GM23338 (cell line): ENCODE data around the gene ANKRD44. TPM values are rescaled to one million over a fixed set of nuclear protein-coding genes. Genes with fewer than 3 reads are reported as not detected.

Experiments
- ATAC-seq: fragments of 200-7000 bp; cut with Tn5 transposase; 3 replicates; pipeline ENCODE4 v1.9.1; 2020
- DNase-seq: peaks from one replicate; pipeline ENCODE4 v3.0.0-alpha.2; 2015; ENCODE audit warnings: low spot score
- H2AFZ ChIP-seq: fragments of 200-600 bp; sonication (generic); 2 replicates; pipeline ENCODE4 v1.8.0; 2016; ENCODE audit warnings: antibody characterized with exemption, mild to moderate bottlenecking, moderate library complexity
- H3F3A ChIP-seq: fragments of 200-600 bp; sonication (generic); replicated peaks from 2 replicates; pipeline ENCODE4 v1.8.0; 2017; ENCODE audit warnings: antibody characterized with exemption, mixed run types, low read depth
- H3K27ac ChIP-seq: fragments of 200-600 bp; sonication (generic); 2 replicates; pipeline ENCODE4 v1.6.1; 2016; ENCODE audit warnings: low read depth
- H3K27me3 ChIP-seq: fragments of 200-600 bp; sonication (generic); 2 replicates; pipeline ENCODE4 v1.8.0; 2016; ENCODE audit warnings: mild to moderate bottlenecking, mixed run types, moderate library complexity; ENCODE audit not compliant: insufficient read depth
- H3K36me3 ChIP-seq: fragments of 200-600 bp; sonication (generic); 2 replicates; pipeline ENCODE4 v1.8.0; 2016; ENCODE audit warnings: mild to moderate bottlenecking; ENCODE audit not compliant: insufficient read depth
- H3K4me1 ChIP-seq: fragments of 200-600 bp; sonication (generic); 2 replicates; pipeline ENCODE4 v1.8.0; 2016; ENCODE audit warnings: mild to moderate bottlenecking, moderate library complexity; ENCODE audit not compliant: insufficient read depth
- H3K4me2 ChIP-seq: fragments of 200-600 bp; sonication (generic); 2 replicates; pipeline ENCODE4 v1.7.1; 2017; ENCODE audit warnings: mixed run types
- H3K4me3 ChIP-seq: fragments of 200-600 bp; sonication (generic); 2 replicates; pipeline ENCODE4 v1.6.1; 2016; ENCODE audit warnings: mixed run types
- H3K79me2 ChIP-seq: fragments of 200-600 bp; sonication (generic); replicated peaks from 2 replicates; pipeline ENCODE4 v1.8.0; 2017; ENCODE audit warnings: mild to moderate bottlenecking; ENCODE audit not compliant: insufficient read depth
- H3K9me2 ChIP-seq: fragments of 200-600 bp; sonication (generic); 2 replicates; pipeline ENCODE4 v1.8.0; 2017; ENCODE audit not compliant: insufficient read depth
- H4K20me1 ChIP-seq: fragments of 200-600 bp; sonication (generic); replicated peaks from 2 replicates; pipeline ENCODE4 v1.8.0; 2017; ENCODE audit warnings: mild to moderate bottlenecking; ENCODE audit not compliant: insufficient read depth
- H3K27ac Mint-ChIP-seq: 2 replicates; pipeline ENCODE4 v1.8.0; 2020; ENCODE audit warnings: inconsistent platforms, mild to moderate bottlenecking, moderate library complexity, mixed read lengths
- H3K27me3 Mint-ChIP-seq: 3 replicates; pipeline ENCODE4 v1.8.0; 2022; ENCODE audit warnings: low read depth, mild to moderate bottlenecking, moderate library complexity, mixed read lengths, inconsistent platforms; ENCODE audit not compliant: insufficient read depth, poor library complexity
- H3K36me3 Mint-ChIP-seq: 3 replicates; pipeline ENCODE4 v1.8.0; 2021; ENCODE audit warnings: low read depth, mild to moderate bottlenecking, inconsistent platforms, moderate library complexity, mixed read lengths
- H3K4me1 Mint-ChIP-seq: 3 replicates; pipeline ENCODE4 v1.8.0; 2020; ENCODE audit warnings: mild to moderate bottlenecking, inconsistent platforms, mixed read lengths
- H3K4me3 Mint-ChIP-seq: 3 replicates; pipeline ENCODE4 v1.8.0; 2021; ENCODE audit warnings: moderate library complexity, mild to moderate bottlenecking, inconsistent platforms, mixed read lengths
- H3K9me3 Mint-ChIP-seq: 3 replicates; pipeline ENCODE4 v1.8.0; 2020; ENCODE audit warnings: moderate library complexity, mild to moderate bottlenecking, inconsistent platforms, mixed read lengths
- CREB1 ChIP-seq: fragments of 250-450 bp; sonication (Bioruptor Pico); IDR thresholded peaks from 2 replicates; pipeline ENCODE4 v1.5.0; 2020; ENCODE audit warnings: low read depth, mild to moderate bottlenecking, moderate library complexity
- CTCF ChIP-seq, 2 experiments: fragments of 200-600 bp in 1 of 2; sonication (generic) in 1 of 2; conservative IDR thresholded peaks; 2 replicates each; pipeline versions ENCODE4 v1.5.1 to v1.6.1; 2016 to 2017; ENCODE audit warnings: antibody characterized with exemption in 2 of 2, low read depth in 2 of 2, mild to moderate bottlenecking in 2 of 2, moderate library complexity in 1 of 2
- ETS1 ChIP-seq: IDR thresholded peaks from 2 replicates; pipeline ENCODE4 v1.6.1; 2016; ENCODE audit warnings: antibody characterized with exemption
- EZH2 ChIP-seq: fragments of 200-600 bp; sonication (generic); IDR thresholded peaks from one replicate; pipeline ENCODE4 v1.8.0; 2017; ENCODE audit warnings: antibody characterized with exemption, mild to moderate bottlenecking, low read depth; ENCODE audit not compliant: unreplicated experiment
- EZH2phosphoT487 ChIP-seq: fragments of 200-600 bp; sonication (generic); IDR thresholded peaks from one replicate; pipeline ENCODE4 v1.8.1; 2018; ENCODE audit warnings: antibody characterized with exemption; ENCODE audit not compliant: unreplicated experiment
- JUNB ChIP-seq: IDR thresholded peaks from one replicate; pipeline ENCODE4 v1.6.1; 2016; ENCODE audit warnings: antibody characterized with exemption; ENCODE audit not compliant: unreplicated experiment
- NANOG ChIP-seq: IDR thresholded peaks from 2 replicates; pipeline ENCODE4 v1.6.1; 2016; ENCODE audit warnings: antibody characterized with exemption, borderline replicate concordance
- POLR2AphosphoS5 ChIP-seq: IDR thresholded peaks from 2 replicates; pipeline ENCODE4 v1.6.1; 2016; ENCODE audit warnings: antibody characterized with exemption, low read depth
- REST ChIP-seq: IDR thresholded peaks from one replicate; pipeline ENCODE4 v1.6.1; 2018; ENCODE audit warnings: antibody characterized with exemption; ENCODE audit not compliant: unreplicated experiment
- STAT1 ChIP-seq: IDR thresholded peaks from one replicate; pipeline ENCODE4 v1.6.1; 2016; ENCODE audit warnings: antibody characterized with exemption; ENCODE audit not compliant: unreplicated experiment
- ZNF114 ChIP-seq: fragments of 250-450 bp; sonication (Bioruptor Pico); IDR thresholded peaks from 2 replicates; pipeline ENCODE4 v1.5.0; 2020; ENCODE audit warnings: mild to moderate bottlenecking, moderate library complexity
- ZNF331 ChIP-seq: fragments of 250-450 bp; sonication (Bioruptor Pico); IDR thresholded peaks from 2 replicates; pipeline ENCODE4 v1.5.0; 2020; ENCODE audit warnings: low read depth, mild to moderate bottlenecking, moderate library complexity
- ZNF462 ChIP-seq: fragments of 250-450 bp; sonication (Bioruptor Pico); IDR thresholded peaks from 2 replicates; pipeline ENCODE4 v1.5.0; 2020; ENCODE audit warnings: mild to moderate bottlenecking, moderate library complexity
- polyA plus RNA-seq: library from polyadenylated mRNA; unstranded; fragments of >200 nt; fragmentation: Nextera tagmentation; extraction: Ambion mirVana; gene quantifications from 2 replicates; pipeline ENCODE4 v1.2.1, GENCODE V29; 2016
- total RNA-seq: library from RNA; depleted of rRNA; stranded (reverse); fragments of >200 nt; shearing (Covaris generic); gene quantifications from 2 replicates; pipeline ENCODE4 v1.2.3, GENCODE V29; 2014

Gene ANKRD44
- total and polyA plus RNA-seq, 2 experiments from 2014 or later: 0.44 to 0.56 TPM

GRCh38 chr2:197200051-197200761 lies 110.4 kb downstream of the ANKRD44 start:
- H3K4me1 Mint-ChIP-seq: peaks cover 3% of the 10 kb centered on the region; the same call in 2 of the 3 replicates

More at GRCh38 chr2:197200051-197200761, 110.4 kb downstream of the ANKRD44 start:
- H3K27ac Mint-ChIP-seq: no peak overlapping the region
- H3K4me3 Mint-ChIP-seq: no peak overlapping the region
- no peaks in the 10 kb centered on the region for H3K27me3 ChIP-seq
- DNase-seq (no peak), ATAC-seq (no peak)
- no peaks in the 10 kb centered on the region for H3K79me2 ChIP-seq
- H3K9me3 Mint-ChIP-seq: no peaks in the 10 kb centered on the region
- H3K27me3 Mint-ChIP-seq: peaks cover 2% of the 10 kb centered on the region
- no peaks in the 10 kb centered on the region for H3K36me3 Mint-ChIP-seq
- no peaks in the 10 kb centered on the region for H3F3A ChIP-seq
- H3K4me2 ChIP-seq: no peak overlapping the region
- H3K4me1 ChIP-seq: no peaks in the 10 kb centered on the region
- no peaks in the 10 kb centered on the region for H4K20me1 ChIP-seq
- no peak overlapping the region; the same call in 1 of the 2 replicates for H2AFZ ChIP-seq
- H3K36me3 ChIP-seq: no peaks in the 10 kb centered on the region
- H3K4me3 ChIP-seq: no peak overlapping the region
- no peaks in the 10 kb centered on the region for H3K9me2 ChIP-seq
- H3K27ac ChIP-seq: no peak overlapping the region
- no peak for TF ChIP-seq ZNF331 (CRISPR knock-in tag)
- no peak for TF ChIP-seq CREB1 (CRISPR knock-in tag)
- no peak for TF ChIP-seq JUNB
- TF ChIP-seq EZH2: no peak
- no peak for TF ChIP-seq ZNF462 (CRISPR knock-in tag)
- no peak for TF ChIP-seq CTCF (conservative IDR thresholded peaks at IDR 0.05; ENCODE audit: low read depth in 2 of 2)
- TF ChIP-seq STAT1: no peak
- no peak for TF ChIP-seq NANOG
- TF ChIP-seq REST: no peak
- no peak for TF ChIP-seq EZH2phosphoT487
- no peak for TF ChIP-seq ETS1
- no peak for TF ChIP-seq ZNF114 (CRISPR knock-in tag)
- no peak for TF ChIP-seq POLR2AphosphoS5
